GM23338 (cell line): ENCODE data around the gene MED28. TPM values are rescaled to one million over a fixed set of nuclear protein-coding genes. Genes with fewer than 3 reads are reported as not detected.

ENCODE experiments used
- ATAC-seq: fragments of 200-7000 bp; cut with Tn5 transposase; 3 replicates; pipeline ENCODE4 v1.9.1; 2020
- DNase-seq: peaks from one replicate; pipeline ENCODE4 v3.0.0-alpha.2; 2015; ENCODE audit warnings: low spot score
- H2AFZ ChIP-seq: fragments of 200-600 bp; sonication (generic); 2 replicates; pipeline ENCODE4 v1.8.0; 2016; ENCODE audit warnings: antibody characterized with exemption, mild to moderate bottlenecking, moderate library complexity
- H3F3A ChIP-seq: fragments of 200-600 bp; sonication (generic); replicated peaks from 2 replicates; pipeline ENCODE4 v1.8.0; 2017; ENCODE audit warnings: antibody characterized with exemption, mixed run types, low read depth
- H3K27ac ChIP-seq: fragments of 200-600 bp; sonication (generic); 2 replicates; pipeline ENCODE4 v1.6.1; 2016; ENCODE audit warnings: low read depth
- H3K27me3 ChIP-seq: fragments of 200-600 bp; sonication (generic); 2 replicates; pipeline ENCODE4 v1.8.0; 2016; ENCODE audit warnings: mild to moderate bottlenecking, mixed run types, moderate library complexity; ENCODE audit not compliant: insufficient read depth
- H3K36me3 ChIP-seq: fragments of 200-600 bp; sonication (generic); 2 replicates; pipeline ENCODE4 v1.8.0; 2016; ENCODE audit warnings: mild to moderate bottlenecking; ENCODE audit not compliant: insufficient read depth
- H3K4me1 ChIP-seq: fragments of 200-600 bp; sonication (generic); 2 replicates; pipeline ENCODE4 v1.8.0; 2016; ENCODE audit warnings: mild to moderate bottlenecking, moderate library complexity; ENCODE audit not compliant: insufficient read depth
- H3K4me2 ChIP-seq: fragments of 200-600 bp; sonication (generic); 2 replicates; pipeline ENCODE4 v1.7.1; 2017; ENCODE audit warnings: mixed run types
- H3K4me3 ChIP-seq: fragments of 200-600 bp; sonication (generic); 2 replicates; pipeline ENCODE4 v1.6.1; 2016; ENCODE audit warnings: mixed run types
- H3K79me2 ChIP-seq: fragments of 200-600 bp; sonication (generic); replicated peaks from 2 replicates; pipeline ENCODE4 v1.8.0; 2017; ENCODE audit warnings: mild to moderate bottlenecking; ENCODE audit not compliant: insufficient read depth
- H3K9me2 ChIP-seq: fragments of 200-600 bp; sonication (generic); 2 replicates; pipeline ENCODE4 v1.8.0; 2017; ENCODE audit not compliant: insufficient read depth
- H4K20me1 ChIP-seq: fragments of 200-600 bp; sonication (generic); replicated peaks from 2 replicates; pipeline ENCODE4 v1.8.0; 2017; ENCODE audit warnings: mild to moderate bottlenecking; ENCODE audit not compliant: insufficient read depth
- H3K27ac Mint-ChIP-seq: 2 replicates; pipeline ENCODE4 v1.8.0; 2020; ENCODE audit warnings: inconsistent platforms, mild to moderate bottlenecking, moderate library complexity, mixed read lengths
- H3K27me3 Mint-ChIP-seq: 3 replicates; pipeline ENCODE4 v1.8.0; 2022; ENCODE audit warnings: low read depth, mild to moderate bottlenecking, moderate library complexity, mixed read lengths, inconsistent platforms; ENCODE audit not compliant: insufficient read depth, poor library complexity
- H3K36me3 Mint-ChIP-seq: 3 replicates; pipeline ENCODE4 v1.8.0; 2021; ENCODE audit warnings: low read depth, mild to moderate bottlenecking, inconsistent platforms, moderate library complexity, mixed read lengths
- H3K4me1 Mint-ChIP-seq: 3 replicates; pipeline ENCODE4 v1.8.0; 2020; ENCODE audit warnings: mild to moderate bottlenecking, inconsistent platforms, mixed read lengths
- H3K4me3 Mint-ChIP-seq: 3 replicates; pipeline ENCODE4 v1.8.0; 2021; ENCODE audit warnings: moderate library complexity, mild to moderate bottlenecking, inconsistent platforms, mixed read lengths
- H3K9me3 Mint-ChIP-seq: 3 replicates; pipeline ENCODE4 v1.8.0; 2020; ENCODE audit warnings: moderate library complexity, mild to moderate bottlenecking, inconsistent platforms, mixed read lengths
- CREB1 ChIP-seq: fragments of 250-450 bp; sonication (Bioruptor Pico); IDR thresholded peaks from 2 replicates; pipeline ENCODE4 v1.5.0; 2020; ENCODE audit warnings: low read depth, mild to moderate bottlenecking, moderate library complexity
- EZH2 ChIP-seq: fragments of 200-600 bp; sonication (generic); IDR thresholded peaks from one replicate; pipeline ENCODE4 v1.8.0; 2017; ENCODE audit warnings: antibody characterized with exemption, mild to moderate bottlenecking, low read depth; ENCODE audit not compliant: unreplicated experiment
- EZH2phosphoT487 ChIP-seq: fragments of 200-600 bp; sonication (generic); IDR thresholded peaks from one replicate; pipeline ENCODE4 v1.8.1; 2018; ENCODE audit warnings: antibody characterized with exemption; ENCODE audit not compliant: unreplicated experiment
- JUNB ChIP-seq: IDR thresholded peaks from one replicate; pipeline ENCODE4 v1.6.1; 2016; ENCODE audit warnings: antibody characterized with exemption; ENCODE audit not compliant: unreplicated experiment
- NANOG ChIP-seq: IDR thresholded peaks from 2 replicates; pipeline ENCODE4 v1.6.1; 2016; ENCODE audit warnings: antibody characterized with exemption, borderline replicate concordance
- POLR2AphosphoS5 ChIP-seq: IDR thresholded peaks from 2 replicates; pipeline ENCODE4 v1.6.1; 2016; ENCODE audit warnings: antibody characterized with exemption, low read depth
- STAT1 ChIP-seq: IDR thresholded peaks from one replicate; pipeline ENCODE4 v1.6.1; 2016; ENCODE audit warnings: antibody characterized with exemption; ENCODE audit not compliant: unreplicated experiment
- ZNF114 ChIP-seq: fragments of 250-450 bp; sonication (Bioruptor Pico); IDR thresholded peaks from 2 replicates; pipeline ENCODE4 v1.5.0; 2020; ENCODE audit warnings: mild to moderate bottlenecking, moderate library complexity
- ZNF331 ChIP-seq: fragments of 250-450 bp; sonication (Bioruptor Pico); IDR thresholded peaks from 2 replicates; pipeline ENCODE4 v1.5.0; 2020; ENCODE audit warnings: low read depth, mild to moderate bottlenecking, moderate library complexity
- polyA plus RNA-seq: library from polyadenylated mRNA; unstranded; fragments of >200 nt; fragmentation: Nextera tagmentation; extraction: Ambion mirVana; gene quantifications from 2 replicates; pipeline ENCODE4 v1.2.1, GENCODE V29; 2016
- total RNA-seq: library from RNA; depleted of rRNA; stranded (reverse); fragments of >200 nt; shearing (Covaris generic); gene quantifications from 2 replicates; pipeline ENCODE4 v1.2.3, GENCODE V29; 2014
- TF ChIP-seq, protein P1 (sequence below): IDR thresholded peaks from 2 replicates; pipeline ENCODE4 v1.6.1; 2016; ENCODE audit warnings: antibody characterized with exemption
- TF ChIP-seq, protein P2 (sequence below), 2 experiments: fragments of 200-600 bp in 1 of 2; sonication (generic) in 1 of 2; conservative IDR thresholded peaks; 2 replicates each; pipeline versions ENCODE4 v1.5.1 to v1.6.1; 2016 to 2017; ENCODE audit warnings: antibody characterized with exemption in 2 of 2, low read depth in 2 of 2, mild to moderate bottlenecking in 2 of 2, moderate library complexity in 1 of 2
- TF ChIP-seq, protein P3 (sequence below): fragments of 250-450 bp; sonication (Bioruptor Pico); IDR thresholded peaks from 2 replicates; pipeline ENCODE4 v1.5.0; 2020; ENCODE audit warnings: mild to moderate bottlenecking, moderate library complexity
- TF ChIP-seq, protein P4 (sequence below): IDR thresholded peaks from one replicate; pipeline ENCODE4 v1.6.1; 2018; ENCODE audit warnings: antibody characterized with exemption; ENCODE audit not compliant: unreplicated experiment

The MED28 gene
- total and polyA plus RNA-seq, 2 experiments from 2014 or later: 24.0 to 60.9 TPM

DNA sequence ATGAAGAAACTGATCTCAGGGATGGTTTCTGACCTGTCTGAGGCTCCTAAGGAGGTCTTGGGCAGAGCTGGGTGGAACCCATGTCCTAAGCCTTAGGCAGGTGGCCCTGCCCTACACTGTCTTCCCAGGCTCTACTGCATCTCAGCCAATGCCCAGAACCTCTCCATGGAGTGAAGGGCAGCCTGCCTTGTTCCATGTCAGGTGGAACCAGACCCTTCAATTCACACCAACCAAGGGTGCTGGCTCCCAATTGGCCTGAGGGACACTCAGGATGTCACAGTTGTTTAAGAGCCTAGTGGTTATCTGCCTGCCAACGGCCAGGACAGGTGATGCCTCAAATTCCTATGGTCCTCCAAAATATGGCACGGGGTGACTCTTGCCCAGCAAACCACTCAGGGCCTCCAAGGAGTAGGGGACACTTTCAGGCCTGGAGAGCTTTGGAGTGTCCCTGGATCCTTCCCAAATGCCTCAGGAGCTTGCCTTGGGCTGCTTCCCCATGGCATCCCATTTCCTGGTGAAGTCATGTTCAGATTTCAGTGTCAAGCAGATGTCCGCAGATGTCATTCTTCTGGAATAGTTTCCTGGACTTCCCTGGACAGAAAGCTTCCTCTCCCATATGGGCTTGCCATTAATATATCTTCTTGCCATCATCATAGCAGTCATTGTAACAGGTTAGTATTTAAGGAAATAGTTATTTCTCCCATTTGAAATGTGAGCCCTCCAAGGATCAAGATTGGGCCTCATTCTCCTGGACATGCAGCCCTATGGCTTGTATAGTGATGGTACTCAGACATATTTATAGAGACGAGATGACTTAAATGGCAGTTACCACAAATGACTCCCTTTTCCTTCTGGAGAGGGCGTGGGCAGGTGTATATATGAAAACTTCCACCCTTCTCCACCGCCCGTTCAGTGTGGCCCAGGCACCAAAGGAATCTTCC, 67.1 kb downstream of the MED28 start:
- Histone ChIP-seq H4K20me1 (no peaks in the 10 kb centered on the region), H3K79me2 (no peaks in the 10 kb centered on the region), H3F3A (no peaks in the 10 kb centered on the region), H3K4me3 (no peak overlapping the region), H3K4me2 (no peak overlapping the region), H3K9me2 (no peaks in the 10 kb centered on the region), H3K36me3 (no peaks in the 10 kb centered on the region), H3K27me3 (no peaks in the 10 kb centered on the region), H3K27ac (no peak overlapping the region), H2AFZ (no peak overlapping the region), H3K4me1 (no peaks in the 10 kb centered on the region)
- H3K27me3 Mint-ChIP-seq: no peaks in the 10 kb centered on the region
- no peaks in the 10 kb centered on the region for H3K4me1 Mint-ChIP-seq
- H3K27ac Mint-ChIP-seq: no peak overlapping the region
- DNase-seq (no peak), ATAC-seq (no peak)
- TF ChIP-seq POLR2AphosphoS5 (no peak), EZH2 (no peak), ZNF331 (CRISPR knock-in tag) (no peak), CREB1 (CRISPR knock-in tag) (no peak), ZNF114 (CRISPR knock-in tag) (no peak), EZH2phosphoT487 (no peak), JUNB (no peak), STAT1 (no peak), NANOG (no peak)
- TF ChIP-seq, protein P1, sequence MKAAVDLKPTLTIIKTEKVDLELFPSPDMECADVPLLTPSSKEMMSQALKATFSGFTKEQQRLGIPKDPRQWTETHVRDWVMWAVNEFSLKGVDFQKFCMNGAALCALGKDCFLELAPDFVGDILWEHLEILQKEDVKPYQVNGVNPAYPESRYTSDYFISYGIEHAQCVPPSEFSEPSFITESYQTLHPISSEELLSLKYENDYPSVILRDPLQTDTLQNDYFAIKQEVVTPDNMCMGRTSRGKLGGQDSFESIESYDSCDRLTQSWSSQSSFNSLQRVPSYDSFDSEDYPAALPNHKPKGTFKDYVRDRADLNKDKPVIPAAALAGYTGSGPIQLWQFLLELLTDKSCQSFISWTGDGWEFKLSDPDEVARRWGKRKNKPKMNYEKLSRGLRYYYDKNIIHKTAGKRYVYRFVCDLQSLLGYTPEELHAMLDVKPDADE: no peak
- TF ChIP-seq, protein P2, sequence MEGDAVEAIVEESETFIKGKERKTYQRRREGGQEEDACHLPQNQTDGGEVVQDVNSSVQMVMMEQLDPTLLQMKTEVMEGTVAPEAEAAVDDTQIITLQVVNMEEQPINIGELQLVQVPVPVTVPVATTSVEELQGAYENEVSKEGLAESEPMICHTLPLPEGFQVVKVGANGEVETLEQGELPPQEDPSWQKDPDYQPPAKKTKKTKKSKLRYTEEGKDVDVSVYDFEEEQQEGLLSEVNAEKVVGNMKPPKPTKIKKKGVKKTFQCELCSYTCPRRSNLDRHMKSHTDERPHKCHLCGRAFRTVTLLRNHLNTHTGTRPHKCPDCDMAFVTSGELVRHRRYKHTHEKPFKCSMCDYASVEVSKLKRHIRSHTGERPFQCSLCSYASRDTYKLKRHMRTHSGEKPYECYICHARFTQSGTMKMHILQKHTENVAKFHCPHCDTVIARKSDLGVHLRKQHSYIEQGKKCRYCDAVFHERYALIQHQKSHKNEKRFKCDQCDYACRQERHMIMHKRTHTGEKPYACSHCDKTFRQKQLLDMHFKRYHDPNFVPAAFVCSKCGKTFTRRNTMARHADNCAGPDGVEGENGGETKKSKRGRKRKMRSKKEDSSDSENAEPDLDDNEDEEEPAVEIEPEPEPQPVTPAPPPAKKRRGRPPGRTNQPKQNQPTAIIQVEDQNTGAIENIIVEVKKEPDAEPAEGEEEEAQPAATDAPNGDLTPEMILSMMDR (conservative IDR thresholded peaks at IDR 0.05; ENCODE audit: low read depth in 2 of 2): no peak
- TF ChIP-seq, protein P3, sequence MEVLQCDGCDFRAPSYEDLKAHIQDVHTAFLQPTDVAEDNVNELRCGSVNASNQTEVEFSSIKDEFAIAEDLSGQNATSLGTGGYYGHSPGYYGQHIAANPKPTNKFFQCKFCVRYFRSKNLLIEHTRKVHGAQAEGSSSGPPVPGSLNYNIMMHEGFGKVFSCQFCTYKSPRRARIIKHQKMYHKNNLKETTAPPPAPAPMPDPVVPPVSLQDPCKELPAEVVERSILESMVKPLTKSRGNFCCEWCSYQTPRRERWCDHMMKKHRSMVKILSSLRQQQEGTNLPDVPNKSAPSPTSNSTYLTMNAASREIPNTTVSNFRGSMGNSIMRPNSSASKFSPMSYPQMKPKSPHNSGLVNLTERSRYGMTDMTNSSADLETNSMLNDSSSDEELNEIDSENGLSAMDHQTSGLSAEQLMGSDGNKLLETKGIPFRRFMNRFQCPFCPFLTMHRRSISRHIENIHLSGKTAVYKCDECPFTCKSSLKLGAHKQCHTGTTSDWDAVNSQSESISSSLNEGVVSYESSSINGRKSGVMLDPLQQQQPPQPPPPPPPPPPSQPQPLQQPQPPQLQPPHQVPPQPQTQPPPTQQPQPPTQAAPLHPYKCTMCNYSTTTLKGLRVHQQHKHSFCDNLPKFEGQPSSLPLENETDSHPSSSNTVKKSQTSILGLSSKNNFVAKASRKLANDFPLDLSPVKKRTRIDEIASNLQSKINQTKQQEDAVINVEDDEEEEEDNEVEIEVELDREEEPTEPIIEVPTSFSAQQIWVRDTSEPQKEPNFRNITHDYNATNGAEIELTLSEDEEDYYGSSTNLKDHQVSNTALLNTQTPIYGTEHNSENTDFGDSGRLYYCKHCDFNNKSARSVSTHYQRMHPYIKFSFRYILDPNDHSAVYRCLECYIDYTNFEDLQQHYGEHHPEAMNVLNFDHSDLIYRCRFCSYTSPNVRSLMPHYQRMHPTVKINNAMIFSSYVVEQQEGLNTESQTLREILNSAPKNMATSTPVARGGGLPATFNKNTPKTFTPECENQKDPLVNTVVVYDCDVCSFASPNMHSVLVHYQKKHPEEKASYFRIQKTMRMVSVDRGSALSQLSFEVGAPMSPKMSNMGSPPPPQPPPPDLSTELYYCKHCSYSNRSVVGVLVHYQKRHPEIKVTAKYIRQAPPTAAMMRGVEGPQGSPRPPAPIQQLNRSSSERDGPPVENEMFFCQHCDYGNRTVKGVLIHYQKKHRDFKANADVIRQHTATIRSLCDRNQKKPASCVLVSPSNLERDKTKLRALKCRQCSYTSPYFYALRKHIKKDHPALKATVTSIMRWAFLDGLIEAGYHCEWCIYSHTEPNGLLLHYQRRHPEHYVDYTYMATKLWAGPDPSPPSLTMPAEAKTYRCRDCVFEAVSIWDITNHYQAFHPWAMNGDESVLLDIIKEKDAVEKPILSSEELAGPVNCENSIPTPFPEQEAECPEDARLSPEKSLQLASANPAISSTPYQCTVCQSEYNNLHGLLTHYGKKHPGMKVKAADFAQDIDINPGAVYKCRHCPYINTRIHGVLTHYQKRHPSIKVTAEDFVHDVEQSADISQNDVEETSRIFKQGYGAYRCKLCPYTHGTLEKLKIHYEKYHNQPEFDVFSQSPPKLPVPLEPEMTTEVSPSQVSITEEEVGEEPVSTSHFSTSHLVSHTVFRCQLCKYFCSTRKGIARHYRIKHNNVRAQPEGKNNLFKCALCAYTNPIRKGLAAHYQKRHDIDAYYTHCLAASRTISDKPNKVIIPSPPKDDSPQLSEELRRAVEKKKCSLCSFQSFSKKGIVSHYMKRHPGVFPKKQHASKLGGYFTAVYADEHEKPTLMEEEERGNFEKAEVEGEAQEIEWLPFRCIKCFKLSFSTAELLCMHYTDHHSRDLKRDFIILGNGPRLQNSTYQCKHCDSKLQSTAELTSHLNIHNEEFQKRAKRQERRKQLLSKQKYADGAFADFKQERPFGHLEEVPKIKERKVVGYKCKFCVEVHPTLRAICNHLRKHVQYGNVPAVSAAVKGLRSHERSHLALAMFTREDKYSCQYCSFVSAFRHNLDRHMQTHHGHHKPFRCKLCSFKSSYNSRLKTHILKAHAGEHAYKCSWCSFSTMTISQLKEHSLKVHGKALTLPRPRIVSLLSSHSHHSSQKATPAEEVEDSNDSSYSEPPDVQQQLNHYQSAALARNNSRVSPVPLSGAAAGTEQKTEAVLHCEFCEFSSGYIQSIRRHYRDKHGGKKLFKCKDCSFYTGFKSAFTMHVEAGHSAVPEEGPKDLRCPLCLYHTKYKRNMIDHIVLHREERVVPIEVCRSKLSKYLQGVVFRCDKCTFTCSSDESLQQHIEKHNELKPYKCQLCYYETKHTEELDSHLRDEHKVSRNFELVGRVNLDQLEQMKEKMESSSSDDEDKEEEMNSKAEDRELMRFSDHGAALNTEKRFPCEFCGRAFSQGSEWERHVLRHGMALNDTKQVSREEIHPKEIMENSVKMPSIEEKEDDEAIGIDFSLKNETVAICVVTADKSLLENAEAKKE (CRISPR knock-in tag): no peak
- TF ChIP-seq, protein P4, sequence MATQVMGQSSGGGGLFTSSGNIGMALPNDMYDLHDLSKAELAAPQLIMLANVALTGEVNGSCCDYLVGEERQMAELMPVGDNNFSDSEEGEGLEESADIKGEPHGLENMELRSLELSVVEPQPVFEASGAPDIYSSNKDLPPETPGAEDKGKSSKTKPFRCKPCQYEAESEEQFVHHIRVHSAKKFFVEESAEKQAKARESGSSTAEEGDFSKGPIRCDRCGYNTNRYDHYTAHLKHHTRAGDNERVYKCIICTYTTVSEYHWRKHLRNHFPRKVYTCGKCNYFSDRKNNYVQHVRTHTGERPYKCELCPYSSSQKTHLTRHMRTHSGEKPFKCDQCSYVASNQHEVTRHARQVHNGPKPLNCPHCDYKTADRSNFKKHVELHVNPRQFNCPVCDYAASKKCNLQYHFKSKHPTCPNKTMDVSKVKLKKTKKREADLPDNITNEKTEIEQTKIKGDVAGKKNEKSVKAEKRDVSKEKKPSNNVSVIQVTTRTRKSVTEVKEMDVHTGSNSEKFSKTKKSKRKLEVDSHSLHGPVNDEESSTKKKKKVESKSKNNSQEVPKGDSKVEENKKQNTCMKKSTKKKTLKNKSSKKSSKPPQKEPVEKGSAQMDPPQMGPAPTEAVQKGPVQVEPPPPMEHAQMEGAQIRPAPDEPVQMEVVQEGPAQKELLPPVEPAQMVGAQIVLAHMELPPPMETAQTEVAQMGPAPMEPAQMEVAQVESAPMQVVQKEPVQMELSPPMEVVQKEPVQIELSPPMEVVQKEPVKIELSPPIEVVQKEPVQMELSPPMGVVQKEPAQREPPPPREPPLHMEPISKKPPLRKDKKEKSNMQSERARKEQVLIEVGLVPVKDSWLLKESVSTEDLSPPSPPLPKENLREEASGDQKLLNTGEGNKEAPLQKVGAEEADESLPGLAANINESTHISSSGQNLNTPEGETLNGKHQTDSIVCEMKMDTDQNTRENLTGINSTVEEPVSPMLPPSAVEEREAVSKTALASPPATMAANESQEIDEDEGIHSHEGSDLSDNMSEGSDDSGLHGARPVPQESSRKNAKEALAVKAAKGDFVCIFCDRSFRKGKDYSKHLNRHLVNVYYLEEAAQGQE: no peak
- H3K9me3 Mint-ChIP-seq: peaks cover 7% of the 10 kb centered on the region
- no peak overlapping the region for H3K4me3 Mint-ChIP-seq
- no peaks in the 10 kb centered on the region for H3K36me3 Mint-ChIP-seq
